Right cardiac atrium (tissue), 5 donors: ENCODE data around the gene AJUBA. TPM values are rescaled to one million over a fixed set of nuclear protein-coding genes. Genes with fewer than 3 reads are reported as not detected.

Experiments used
- ATAC-seq, 2 donors: fragments of 200-7000 bp; cut with Tn5 transposase; one replicate each; pipeline versions ENCODE4 v1.8.0 to v1.9.1; 2020; ENCODE audit warnings: moderate library complexity in 2 of 2, mild to moderate bottlenecking in 1 of 2
- DNase-seq, 3 donors: peaks; one replicate each; pipeline ENCODE4 v3.0.0-alpha.2; 2020
- H3K27ac ChIP-seq: one replicate; pipeline ENCODE4 v1.5.1; 2013; ENCODE audit warnings: mild to moderate bottlenecking, low read length, control low read depth, moderate library complexity
- H3K27me3 ChIP-seq: one replicate; pipeline ENCODE4 v1.6.1; 2013; ENCODE audit not compliant: control insufficient read depth, insufficient read depth
- H3K4me1 ChIP-seq: one replicate; pipeline ENCODE4 v1.6.1; 2013; ENCODE audit warnings: low read length; ENCODE audit not compliant: control insufficient read depth, insufficient read depth
- H3K4me3 ChIP-seq: one replicate; pipeline ENCODE4 v1.5.1; 2013; ENCODE audit warnings: low read length, control low read depth
- H3K9me3 ChIP-seq: one replicate; pipeline ENCODE4 v1.6.1; 2013; ENCODE audit warnings: low read length; ENCODE audit not compliant: control insufficient read depth
- WGBS: extraction: QIAGEN DNeasy Blood & Tissue Kit; methylation state at CpG from one replicate; pipeline ENCODE4 v1.1.7; 2013; 5-methylcytosine and 5-hydroxymethylcytosine counted together
- intact Hi-C, 4 donors: fragments of 100-400 bp; cut with DNase I; formaldehyde crosslinking; loops; one replicate each; pipeline versions ENCODE4 v1.11.0 to v1.14.0; 2022 to 2023
- polyA plus RNA-seq: library from polyadenylated mRNA; stranded (reverse); fragments of 200-250 nt; gene quantifications from one replicate; pipeline ENCODE4 v1.2.3, GENCODE V29; 2013
- total RNA-seq, 4 donors: library from RNA; stranded (reverse); fragmentation: NEBNext Ultra II Directional; extraction: Animal tissue kit (Norgen Biotek cat#: 25700); gene quantifications; one replicate each; pipeline ENCODE4 v1.2.1, GENCODE V29; 2021
- donor health status: healthy with polysubstance abuse.
- donor health status: DM: no; HTN: yes; CAD: no.
- donor health status: DM: no; HTN: no; CAD: no.
- donor health status: DM: no; HTN: yes; CAD: no; lungs with severe emphysema.
- donor health status: DM: yes; HTN: yes; CAD: no.

AJUBA gene
- total and polyA plus RNA-seq, 5 donors, result 4.8 to 6.9 (median 6.4) TPM

GRCh38 chr14:22993517-22993916, 11.2 kb upstream of the AJUBA start:
- DNase-seq, result no peak
- intact Hi-C loops, result no loop called here

GRCh38 chr14:22991852-22992251, 9.5 kb upstream of the AJUBA start:
- ATAC-seq, result no peak
- no peak overlapping the region for H3K4me3 ChIP-seq
- H3K9me3 ChIP-seq, result no peaks in the 10 kb centered on the region
- H3K4me1 ChIP-seq, result no peaks in the 10 kb centered on the region
- no peaks in the 10 kb centered on the region for H3K27me3 ChIP-seq
- 92% methylated on average over 8 of the region's 8 CpGs for WGBS
- no peak for DNase-seq
- intact Hi-C loops, result no loop called here
- no peak overlapping the region for H3K27ac ChIP-seq

More at GRCh38 chr14:22993517-22993916, 11.2 kb upstream of the AJUBA start:
- Histone ChIP-seq H3K27ac (no peak overlapping the region), H3K4me3 (no peak overlapping the region), H3K4me1 (no peaks in the 10 kb centered on the region), H3K27me3 (no peaks in the 10 kb centered on the region), H3K9me3 (no peaks in the 10 kb centered on the region)
- no peak for ATAC-seq

GRCh38 chr14:22987291-22987690, 4.9 kb upstream of the AJUBA start:
- ATAC-seq (no peak), DNase-seq (no peak)
- 79% methylated on average over 8 of the region's 8 CpGs for WGBS
- Histone ChIP-seq H3K4me3 (no peak overlapping the region), H3K27ac (no peak overlapping the region), H3K4me1 (no peaks in the 10 kb centered on the region), H3K9me3 (no peaks in the 10 kb centered on the region), H3K27me3 (no peaks in the 10 kb centered on the region)
- intact Hi-C loops, result loop anchor here (2.0 to 5.0 kb wide), 3 partner anchors 65 to 72 kb away; partner anchors contain the start of gene CDH24 (in 2 of the 4)

DNA sequence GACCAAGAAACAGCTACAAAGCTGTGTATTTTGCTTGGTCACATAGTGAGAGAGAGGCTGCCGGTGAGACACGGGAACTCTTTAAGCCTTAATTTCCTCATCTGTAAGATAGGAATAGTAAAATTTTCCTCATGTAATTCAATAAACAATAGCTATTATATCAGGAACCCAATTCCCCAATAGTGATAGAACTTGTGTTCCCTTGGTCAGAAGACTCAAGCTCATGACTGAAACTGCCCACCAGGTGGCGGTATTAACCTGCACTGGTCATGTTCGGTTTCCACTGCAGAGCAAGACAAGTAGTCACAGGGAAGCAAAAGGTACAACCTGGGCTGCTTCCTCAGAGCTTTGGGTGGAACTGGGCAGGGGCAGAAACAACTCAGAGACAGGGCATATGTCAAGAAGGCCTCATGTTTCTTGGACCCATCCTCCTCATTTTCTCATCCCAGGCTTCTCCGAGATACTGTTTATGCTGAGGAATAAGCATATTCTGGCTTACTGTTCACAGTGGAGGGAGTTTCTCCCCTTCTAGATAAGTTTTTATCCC, 4.2 kb upstream of the AJUBA start:
- WGBS, result 24% methylated on average over 5 of the region's 5 CpGs
- no peaks in the 10 kb centered on the region for H3K4me1 ChIP-seq
- DNase-seq, result peak; percentile 84 to 95 (median 89)
- intact Hi-C loops, result loop anchor here (2.0 to 5.0 kb wide), 3 partner anchors 66 to 72 kb away; partner anchors contain the start of gene CDH24 (in 2 of the 4)
- no peak overlapping the region for H3K4me3 ChIP-seq
- no peaks in the 10 kb centered on the region for H3K27me3 ChIP-seq
- H3K9me3 ChIP-seq, result no peaks in the 10 kb centered on the region
- peak; percentile 20 to 28 for ATAC-seq
- H3K27ac ChIP-seq, result no peak overlapping the region

GRCh38 chr14:22985894-22986507, 3.6 kb upstream of the AJUBA start:
- no peak overlapping the region for H3K27ac ChIP-seq
- intact Hi-C loops, result loop anchor here (2.0 to 5.0 kb wide), 3 partner anchors 66 to 73 kb away; partner anchors contain the start of gene CDH24 (in 2 of the 4)
- H3K4me1 ChIP-seq, result no peaks in the 10 kb centered on the region
- 58% methylated on average over 2 of the region's 2 CpGs for WGBS
- H3K4me3 ChIP-seq, result no peak overlapping the region
- H3K27me3 ChIP-seq, result no peaks in the 10 kb centered on the region
- ATAC-seq (no peak), DNase-seq (no peak)
- H3K9me3 ChIP-seq, result no peaks in the 10 kb centered on the region

DNA sequence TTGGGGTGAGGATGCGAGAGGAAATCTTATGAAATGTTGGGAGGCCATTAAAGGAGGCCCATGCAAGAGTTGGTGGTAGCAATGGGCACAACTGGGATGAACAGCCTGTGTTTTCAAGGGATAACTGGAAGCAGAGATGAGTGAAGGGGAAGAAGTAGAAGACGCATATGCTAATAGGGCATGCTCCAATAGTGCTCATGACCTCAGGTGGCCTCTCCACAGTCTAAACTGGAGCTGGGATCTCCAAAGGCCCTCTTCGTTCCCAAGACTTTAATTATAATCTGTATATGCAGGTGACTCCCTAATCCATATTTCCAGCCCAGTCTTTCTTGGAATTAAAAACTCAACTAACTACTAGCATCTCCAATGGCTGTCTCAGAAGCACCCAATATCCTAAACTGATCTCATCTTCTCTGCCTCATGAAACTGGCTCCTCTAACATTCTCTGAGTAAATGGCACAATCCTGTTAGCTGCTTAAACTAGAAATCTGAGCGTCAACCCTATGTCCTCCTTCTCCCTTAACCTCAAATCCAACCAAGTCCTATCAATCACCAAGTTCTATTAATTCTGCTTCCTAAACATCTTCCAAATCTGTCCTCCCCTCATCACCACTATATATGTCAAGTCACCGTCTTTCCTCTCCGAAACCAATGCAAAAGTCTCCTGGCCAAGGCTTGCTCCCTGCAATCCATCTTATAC, 2.8 kb upstream of the AJUBA start:
- ATAC-seq, result no peak
- no peak overlapping the region for H3K4me3 ChIP-seq
- H3K4me1 ChIP-seq, result no peaks in the 10 kb centered on the region
- 92% methylated on average over 6 of the region's 6 CpGs for WGBS
- no peak for DNase-seq
- no peak overlapping the region for H3K27ac ChIP-seq
- H3K27me3 ChIP-seq, result no peaks in the 10 kb centered on the region
- intact Hi-C loops, result loop anchor here in 1 of 4 donors (5.0 kb wide), 1 partner anchor 67 kb away; no protein-coding TSS in a partner anchor
- no peaks in the 10 kb centered on the region for H3K9me3 ChIP-seq

- peak in 1 of 2 donors; percentile 5 for ATAC-seq
- no peaks in the 10 kb centered on the region for H3K27me3 ChIP-seq
- H3K27ac ChIP-seq, result no peak overlapping the region
- DNase-seq, result no peak
- peak overlapping the region; percentile 57 for H3K4me3 ChIP-seq
- no peaks in the 10 kb centered on the region for H3K9me3 ChIP-seq
- under 1% methylated on average over 51 of the region's 51 CpGs for WGBS
- H3K4me1 ChIP-seq, result peaks cover 4% of the 10 kb centered on the region
- intact Hi-C loops, result no loop called here
These were observed 375 bp downstream of the AJUBA start for GRCh38 chr14:22981876-22982476.

- intact Hi-C loops, result no loop called here
- Histone ChIP-seq H3K9me3 (no peaks in the 10 kb centered on the region), H3K27ac (peak overlapping the region; percentile 32), H3K4me1 (peaks cover 5% of the 10 kb centered on the region), H3K27me3 (no peaks in the 10 kb centered on the region), H3K4me3 (peak overlapping the region; percentile 57)
- ATAC-seq (peak; percentile 2 to 23), DNase-seq (peak in 2 of 3 donors; percentile 58 to 71)
- 3% methylated on average over 76 of the region's 76 CpGs for WGBS
These were observed 1.1 kb downstream of the AJUBA start for GRCh38 chr14:22981090-22981875.

GRCh38 chr14:22980672-22981089, 1.7 kb downstream of the AJUBA start:
- ATAC-seq (peak in 1 of 2 donors; percentile 5), DNase-seq (peak in 2 of 3 donors; percentile 71)
- intact Hi-C loops, result no loop called here
- Histone ChIP-seq H3K4me1 (peaks cover 6% of the 10 kb centered on the region), H3K4me3 (peak overlapping the region; percentile 57), H3K27me3 (no peaks in the 10 kb centered on the region), H3K9me3 (no peaks in the 10 kb centered on the region), H3K27ac (peak overlapping the region; percentile 32)
- 1% methylated on average over 41 of the region's 41 CpGs for WGBS

DNA sequence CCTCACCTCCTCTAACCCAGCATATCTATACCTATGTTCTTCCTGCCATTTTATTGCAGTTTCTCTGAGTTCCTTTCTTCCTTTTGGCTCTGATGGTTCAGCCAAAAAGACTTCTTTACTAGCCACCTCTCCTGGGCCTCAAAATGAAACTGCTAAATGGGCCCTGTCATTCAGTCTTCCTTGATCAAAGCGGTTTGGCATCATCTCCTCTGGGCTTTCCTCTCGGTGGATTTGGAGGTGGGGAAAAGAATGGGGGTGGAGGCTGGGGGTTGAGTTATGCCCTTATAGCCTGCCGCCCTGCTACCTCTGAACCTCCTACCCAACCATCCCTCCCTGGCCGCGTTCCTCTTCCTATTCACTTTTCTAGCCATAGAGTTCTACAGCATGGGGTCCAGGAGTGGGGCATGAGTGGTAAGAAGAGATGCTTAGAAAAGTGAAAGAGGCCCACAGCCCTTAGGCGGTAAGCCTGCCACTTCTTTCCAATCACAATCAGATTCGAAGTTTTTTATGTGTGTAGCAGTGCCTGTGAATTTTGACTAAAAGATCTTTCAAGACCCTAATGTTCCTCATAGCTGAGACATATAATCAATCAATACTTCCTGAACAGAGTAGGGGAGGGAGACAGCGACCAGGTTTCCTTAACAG, 2.5 kb downstream of the AJUBA start:
- no peak for DNase-seq
- ATAC-seq, result no peak
- 51% methylated on average over 8 of the region's 8 CpGs for WGBS
- no peak overlapping the region for H3K4me3 ChIP-seq
- intact Hi-C loops, result no loop called here
- no peaks in the 10 kb centered on the region for H3K27me3 ChIP-seq
- H3K4me1 ChIP-seq, result peaks cover 6% of the 10 kb centered on the region
- H3K27ac ChIP-seq, result peak overlapping the region; percentile 33
- no peaks in the 10 kb centered on the region for H3K9me3 ChIP-seq
